Suprapubic skin (tissue), 4 donors: ENCODE measurements around the gene KPNA6. TPM values are rescaled to one million over a fixed set of nuclear protein-coding genes. Genes with fewer than 3 reads are reported as not detected.

ENCODE experiments used
- DNase-seq, 2 donors: peaks; one replicate each; pipeline ENCODE4 v3.0.0-alpha.2; 2019; ENCODE audit warnings: low spot score in 2 of 2
- H3K27ac ChIP-seq: fragments of 200-600 bp; sonication (generic); one replicate; pipeline ENCODE4 v1.5.1; 2019
- H3K27me3 ChIP-seq: fragments of 200-600 bp; sonication (generic); one replicate; pipeline ENCODE4 v1.5.1; 2019
- H3K36me3 ChIP-seq: fragments of 200-600 bp; sonication (generic); one replicate; pipeline ENCODE4 v1.5.1; 2019
- H3K4me1 ChIP-seq: fragments of 200-600 bp; sonication (generic); one replicate; pipeline ENCODE4 v1.5.1; 2019
- H3K4me3 ChIP-seq: fragments of 200-600 bp; sonication (generic); one replicate; pipeline ENCODE4 v1.5.1; 2019; ENCODE audit warnings: mild to moderate bottlenecking
- H3K9me3 ChIP-seq: fragments of 200-600 bp; sonication (generic); one replicate; pipeline ENCODE4 v1.5.1; 2019
- EP300 ChIP-seq: sonication (generic); formaldehyde crosslinking; IDR thresholded peaks from one replicate; pipeline ENCODE4 v1.6.1; 2017; ENCODE audit warnings: antibody characterized with exemption
- POLR2A ChIP-seq, 2 donors: fragments of 450-650 bp; IDR thresholded peaks; one replicate each; pipeline ENCODE4 v1.6.1; 2017; ENCODE audit warnings: antibody characterized with exemption in 2 of 2, mild to moderate bottlenecking in 2 of 2, moderate library complexity in 2 of 2
- POLR2AphosphoS5 ChIP-seq, 3 donors: sonication (generic); formaldehyde crosslinking; IDR thresholded peaks; one replicate each; pipeline ENCODE4 v1.6.1; 2017; ENCODE audit warnings: antibody characterized with exemption in 3 of 3
- WGBS: methylation state at CpG from one replicate; pipeline ENCODE4 v1.1.5; 2018; 5-methylcytosine and 5-hydroxymethylcytosine counted together
- total RNA-seq, 4 donors: library from RNA; depleted of rRNA; stranded (reverse); fragments of >200 nt; gene quantifications; one replicate each; pipeline ENCODE4 v1.1.0, GENCODE V29; 2016
- TF ChIP-seq, protein P1 (sequence below), 2 donors: fragments of 200-600 bp in 1 of 2; fragments of 450-650 bp in 1 of 2; sonication (generic) in 1 of 2; IDR thresholded peaks; one replicate each; pipeline ENCODE4 v1.5.1; 2016 to 2019; ENCODE audit warnings: antibody characterized with exemption in 2 of 2, mild to moderate bottlenecking in 1 of 2, moderate library complexity in 1 of 2

KPNA6 gene
- total RNA-seq, 4 donors from 2014 or later, result 42.4 to 52.3 (median 46.5) TPM

DNA sequence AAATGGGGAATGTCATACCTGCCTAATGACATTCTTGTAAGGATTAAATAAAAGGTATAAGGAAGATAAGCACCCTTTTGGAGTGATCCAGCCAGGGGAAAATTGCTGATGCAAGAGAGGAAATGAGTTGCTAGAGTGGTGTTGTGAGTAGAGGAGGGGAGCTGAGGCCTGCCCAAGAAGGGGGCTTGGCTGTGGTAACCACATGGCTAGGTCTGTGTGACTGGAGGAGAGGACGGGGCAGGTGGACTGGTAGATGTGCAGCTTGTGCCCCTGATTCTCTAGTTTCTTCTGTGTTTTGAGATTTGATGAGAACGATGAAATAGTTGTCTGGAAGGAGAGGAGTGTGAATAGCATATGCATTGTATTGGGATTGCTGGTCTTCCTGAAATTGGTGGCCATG is 78.2 kb downstream of the KPNA6 start:
- TF ChIP-seq POLR2AphosphoS5 (IDR thresholded peaks at IDR 0.05), result no peak
- no peak for TF ChIP-seq POLR2A (IDR thresholded peaks at IDR 0.05)
- TF ChIP-seq EP300, result no peak
- TF ChIP-seq, protein P1, sequence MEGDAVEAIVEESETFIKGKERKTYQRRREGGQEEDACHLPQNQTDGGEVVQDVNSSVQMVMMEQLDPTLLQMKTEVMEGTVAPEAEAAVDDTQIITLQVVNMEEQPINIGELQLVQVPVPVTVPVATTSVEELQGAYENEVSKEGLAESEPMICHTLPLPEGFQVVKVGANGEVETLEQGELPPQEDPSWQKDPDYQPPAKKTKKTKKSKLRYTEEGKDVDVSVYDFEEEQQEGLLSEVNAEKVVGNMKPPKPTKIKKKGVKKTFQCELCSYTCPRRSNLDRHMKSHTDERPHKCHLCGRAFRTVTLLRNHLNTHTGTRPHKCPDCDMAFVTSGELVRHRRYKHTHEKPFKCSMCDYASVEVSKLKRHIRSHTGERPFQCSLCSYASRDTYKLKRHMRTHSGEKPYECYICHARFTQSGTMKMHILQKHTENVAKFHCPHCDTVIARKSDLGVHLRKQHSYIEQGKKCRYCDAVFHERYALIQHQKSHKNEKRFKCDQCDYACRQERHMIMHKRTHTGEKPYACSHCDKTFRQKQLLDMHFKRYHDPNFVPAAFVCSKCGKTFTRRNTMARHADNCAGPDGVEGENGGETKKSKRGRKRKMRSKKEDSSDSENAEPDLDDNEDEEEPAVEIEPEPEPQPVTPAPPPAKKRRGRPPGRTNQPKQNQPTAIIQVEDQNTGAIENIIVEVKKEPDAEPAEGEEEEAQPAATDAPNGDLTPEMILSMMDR (IDR thresholded peaks at IDR 0.05), result no peak
- Histone ChIP-seq H3K27ac (no peak overlapping the region), H3K27me3 (no peaks in the 10 kb centered on the region), H3K36me3 (peaks cover 66% of the 10 kb centered on the region), H3K4me3 (no peak overlapping the region), H3K9me3 (no peaks in the 10 kb centered on the region), H3K4me1 (peaks cover 40% of the 10 kb centered on the region)
- 97% methylated on average over 2 of the region's 2 CpGs for WGBS
- DNase-seq, result no peak

DNA sequence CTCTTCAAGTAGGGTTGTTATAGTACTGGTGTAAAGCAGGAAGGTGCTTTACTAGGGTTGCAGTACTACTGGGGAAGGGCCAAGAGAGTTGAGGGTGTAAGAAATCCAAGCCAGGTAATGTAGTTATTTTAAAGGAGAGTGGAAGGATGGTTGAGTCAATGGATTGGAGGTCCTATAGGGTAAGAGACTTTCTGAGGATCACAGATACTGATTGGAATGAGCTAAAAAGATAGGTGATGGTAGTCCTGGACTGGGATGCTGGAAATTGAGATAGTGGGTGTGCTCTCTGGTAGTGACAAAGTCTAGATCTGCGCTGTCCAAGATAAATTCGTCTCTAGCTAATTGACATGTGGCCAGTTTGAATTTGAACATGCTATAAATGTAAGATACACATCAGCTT is 78.6 kb downstream of the KPNA6 start:
- no peaks in the 10 kb centered on the region for H3K27me3 ChIP-seq
- H3K4me1 ChIP-seq, result peaks cover 36% of the 10 kb centered on the region
- H3K36me3 ChIP-seq, result peaks cover 70% of the 10 kb centered on the region
- TF ChIP-seq POLR2AphosphoS5 (IDR thresholded peaks at IDR 0.05) (no peak), POLR2A (IDR thresholded peaks at IDR 0.05) (no peak), EP300 (no peak)
- TF ChIP-seq, protein P1 (IDR thresholded peaks at IDR 0.05), result no peak
- no peaks in the 10 kb centered on the region for H3K9me3 ChIP-seq
- WGBS, result 97% methylated on average over 2 of the region's 2 CpGs
- no peak for DNase-seq
- no peak overlapping the region for H3K4me3 ChIP-seq
- no peak overlapping the region for H3K27ac ChIP-seq

DNA sequence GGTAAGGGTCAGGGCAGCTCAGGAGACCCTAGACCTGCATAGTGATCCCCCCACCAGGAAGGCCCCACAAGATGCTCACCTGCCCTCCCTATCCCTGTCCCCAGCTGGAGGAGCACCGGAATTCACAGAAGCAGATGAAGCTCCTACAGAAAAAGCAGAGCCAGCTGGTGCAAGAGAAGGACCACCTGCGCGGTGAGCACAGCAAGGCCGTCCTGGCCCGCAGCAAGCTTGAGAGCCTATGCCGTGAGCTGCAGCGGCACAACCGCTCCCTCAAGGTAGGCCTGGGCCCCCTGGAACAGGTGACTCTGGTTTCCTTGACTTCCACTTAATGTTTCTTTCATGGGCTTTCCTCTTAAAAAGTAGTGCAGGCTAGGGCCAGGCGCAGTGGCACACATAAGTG is 80.0 kb downstream of the KPNA6 start:
- no peak for DNase-seq
- TF ChIP-seq, protein P1 (IDR thresholded peaks at IDR 0.05), result no peak
- TF ChIP-seq POLR2AphosphoS5 (IDR thresholded peaks at IDR 0.05), result no peak
- TF ChIP-seq EP300, result no peak
- TF ChIP-seq POLR2A (IDR thresholded peaks at IDR 0.05), result no peak
- Histone ChIP-seq H3K9me3 (no peaks in the 10 kb centered on the region), H3K27me3 (no peaks in the 10 kb centered on the region), H3K27ac (no peak overlapping the region), H3K36me3 (peaks cover 84% of the 10 kb centered on the region), H3K4me1 (peaks cover 24% of the 10 kb centered on the region), H3K4me3 (no peak overlapping the region)
- WGBS, result 98% methylated on average over 9 of the region's 9 CpGs

DNA sequence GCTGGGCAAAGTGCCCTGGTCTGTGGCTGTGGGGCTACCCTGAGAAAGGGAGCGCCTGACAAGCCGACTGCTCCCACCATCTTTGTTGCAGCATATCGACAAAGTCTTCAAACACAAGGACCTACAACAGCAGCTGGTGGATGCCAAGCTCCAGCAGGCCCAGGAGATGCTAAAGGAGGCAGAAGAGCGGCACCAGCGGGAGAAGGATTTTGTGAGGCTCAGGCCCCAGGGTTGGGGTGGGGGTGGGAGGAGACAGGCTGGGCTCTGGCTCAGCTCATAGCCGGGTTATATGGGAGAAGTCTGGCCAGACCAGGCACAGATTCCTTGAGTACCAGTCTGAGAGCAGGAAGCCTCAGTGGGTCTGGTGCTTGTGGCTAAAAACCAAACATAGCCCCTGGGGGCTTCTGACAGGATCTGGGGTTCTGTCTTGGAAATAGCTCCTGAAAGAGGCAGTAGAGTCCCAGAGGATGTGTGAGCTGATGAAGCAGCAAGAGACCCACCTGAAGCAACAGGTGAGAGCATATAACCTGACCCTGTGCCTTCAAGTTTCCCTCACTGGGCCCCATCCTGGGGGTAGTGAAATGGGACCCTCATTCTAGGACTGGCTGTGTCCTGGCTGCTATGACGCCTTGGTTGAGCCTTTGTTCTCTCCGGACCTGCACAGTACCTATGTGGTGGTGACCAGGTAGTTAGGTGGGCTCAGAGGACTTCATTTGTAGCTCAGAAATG is 84.5 kb downstream of the KPNA6 start:
- Histone ChIP-seq H3K4me1 (peaks cover 7% of the 10 kb centered on the region), H3K9me3 (no peaks in the 10 kb centered on the region), H3K27me3 (no peaks in the 10 kb centered on the region), H3K27ac (no peak overlapping the region), H3K36me3 (peaks cover 100% of the 10 kb centered on the region), H3K4me3 (no peak overlapping the region)
- no peak for DNase-seq
- WGBS, result 86% methylated on average over 8 of the region's 8 CpGs
- TF ChIP-seq, protein P1 (IDR thresholded peaks at IDR 0.05), result no peak
- no peak for TF ChIP-seq EP300
- no peak for TF ChIP-seq POLR2A (IDR thresholded peaks at IDR 0.05)
- TF ChIP-seq POLR2AphosphoS5 (IDR thresholded peaks at IDR 0.05), result no peak

DNA sequence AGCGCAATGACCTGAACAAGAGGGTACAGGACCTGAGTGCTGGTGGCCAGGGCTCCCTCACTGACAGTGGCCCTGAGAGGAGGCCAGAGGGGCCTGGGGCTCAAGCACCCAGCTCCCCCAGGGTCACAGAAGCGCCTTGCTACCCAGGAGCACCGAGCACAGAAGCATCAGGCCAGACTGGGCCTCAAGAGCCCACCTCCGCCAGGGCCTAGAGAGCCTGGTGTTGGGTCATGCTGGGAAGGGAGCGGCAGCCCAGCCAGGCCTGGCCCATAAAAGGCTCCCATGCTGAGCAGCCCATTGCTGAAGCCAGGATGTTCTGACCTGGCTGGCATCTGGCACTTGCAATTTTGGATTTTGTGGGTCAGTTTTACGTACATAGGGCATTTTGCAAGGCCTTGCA is 87.1 kb downstream of the KPNA6 start:
- TF ChIP-seq POLR2A (IDR thresholded peaks at IDR 0.05) (no peak), POLR2AphosphoS5 (IDR thresholded peaks at IDR 0.05) (no peak), EP300 (no peak)
- TF ChIP-seq, protein P1 (IDR thresholded peaks at IDR 0.05), result no peak
- no peak for DNase-seq
- WGBS, result 91% methylated on average over 6 of the region's 6 CpGs
- no peaks in the 10 kb centered on the region for H3K9me3 ChIP-seq
- no peak overlapping the region for H3K4me3 ChIP-seq
- H3K27ac ChIP-seq, result no peak overlapping the region
- peaks cover 79% of the 10 kb centered on the region for H3K36me3 ChIP-seq
- no peaks in the 10 kb centered on the region for H3K27me3 ChIP-seq
- H3K4me1 ChIP-seq, result peaks cover 15% of the 10 kb centered on the region
